ENCODE measurements around the gene RSPH9.
A peak's percentile ranks its signal among the peaks of the same experiment; 100 is the strongest.

RSPH9 gene

DNA sequence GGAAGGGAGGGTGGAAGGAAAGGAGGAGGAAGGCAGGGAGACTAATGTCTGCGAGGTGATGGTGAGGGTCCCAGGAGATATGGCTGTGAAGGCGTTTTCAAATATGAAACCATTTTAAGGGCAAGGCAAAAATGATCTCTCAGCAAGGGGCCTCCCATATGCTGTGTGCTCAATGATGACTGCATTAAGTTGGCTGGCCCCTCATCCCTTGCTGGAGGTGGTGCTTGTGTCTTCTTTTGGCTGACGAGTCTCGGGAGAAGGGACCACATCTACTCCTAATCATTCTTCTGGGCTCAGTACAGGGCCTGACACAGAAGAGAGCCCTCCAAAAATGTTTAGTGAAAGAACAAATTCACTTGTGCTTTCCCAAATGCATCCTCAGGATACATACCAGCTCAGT lies 65.7 kb downstream of the RSPH9 start:
- DNase-seq (ENCODE audit: low spot score) = no peak

DNA sequence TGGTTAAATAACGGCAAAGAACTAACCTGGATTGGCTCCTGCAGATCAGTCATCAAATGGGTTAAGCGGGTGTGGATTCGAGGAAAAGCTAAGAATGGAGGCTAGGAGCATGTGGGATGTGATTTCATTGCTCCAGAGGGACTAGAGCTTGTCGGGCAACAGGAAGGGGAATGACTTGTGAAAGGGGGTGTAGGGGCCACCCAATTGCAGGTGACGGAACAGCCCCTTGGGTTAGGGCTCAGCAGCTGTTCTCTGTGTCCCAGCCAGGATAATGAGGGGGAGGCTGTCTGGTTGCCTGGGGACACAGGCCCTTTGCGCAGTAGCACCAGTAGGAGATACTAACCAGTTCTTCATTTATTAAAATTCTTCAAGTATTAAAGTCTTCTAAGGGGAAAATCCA lies 67.7 kb downstream of the RSPH9 start:
- no peak for DNase-seq (ENCODE audit: low spot score)

DNA sequence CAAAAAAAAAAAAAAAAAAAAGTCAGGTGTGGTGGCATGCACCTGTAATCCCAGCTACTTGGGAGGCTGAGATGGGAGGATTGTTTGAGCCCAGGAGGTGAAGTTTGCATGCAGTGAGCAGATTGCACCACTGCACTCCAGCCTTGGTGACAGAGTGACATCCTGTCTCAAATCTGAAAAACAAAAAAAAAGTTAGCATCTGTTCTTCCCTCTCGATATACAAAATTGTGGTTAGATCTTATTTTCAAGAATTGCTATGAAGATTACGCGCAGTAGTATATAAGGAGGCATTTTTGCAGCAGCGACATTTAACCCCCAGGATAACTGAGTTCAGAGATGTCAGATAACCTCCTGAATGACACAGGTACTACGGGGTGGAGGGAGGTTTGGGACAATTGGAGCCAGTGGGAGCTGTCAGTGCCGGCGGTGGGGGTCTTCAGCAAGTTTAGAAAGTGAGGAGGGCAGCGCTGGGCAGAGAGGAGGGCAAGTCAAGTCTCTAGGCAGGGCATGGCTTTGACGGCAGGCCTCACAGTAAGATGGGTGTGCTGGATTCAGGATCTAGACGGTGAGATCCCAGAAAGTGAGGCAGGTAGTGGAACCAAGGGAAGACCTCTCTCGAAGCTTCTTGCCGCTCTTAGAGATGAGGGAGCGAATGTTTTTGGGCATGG lies 68.9 kb downstream of the RSPH9 start:
- no peak for DNase-seq (ENCODE audit: low spot score)

DNA sequence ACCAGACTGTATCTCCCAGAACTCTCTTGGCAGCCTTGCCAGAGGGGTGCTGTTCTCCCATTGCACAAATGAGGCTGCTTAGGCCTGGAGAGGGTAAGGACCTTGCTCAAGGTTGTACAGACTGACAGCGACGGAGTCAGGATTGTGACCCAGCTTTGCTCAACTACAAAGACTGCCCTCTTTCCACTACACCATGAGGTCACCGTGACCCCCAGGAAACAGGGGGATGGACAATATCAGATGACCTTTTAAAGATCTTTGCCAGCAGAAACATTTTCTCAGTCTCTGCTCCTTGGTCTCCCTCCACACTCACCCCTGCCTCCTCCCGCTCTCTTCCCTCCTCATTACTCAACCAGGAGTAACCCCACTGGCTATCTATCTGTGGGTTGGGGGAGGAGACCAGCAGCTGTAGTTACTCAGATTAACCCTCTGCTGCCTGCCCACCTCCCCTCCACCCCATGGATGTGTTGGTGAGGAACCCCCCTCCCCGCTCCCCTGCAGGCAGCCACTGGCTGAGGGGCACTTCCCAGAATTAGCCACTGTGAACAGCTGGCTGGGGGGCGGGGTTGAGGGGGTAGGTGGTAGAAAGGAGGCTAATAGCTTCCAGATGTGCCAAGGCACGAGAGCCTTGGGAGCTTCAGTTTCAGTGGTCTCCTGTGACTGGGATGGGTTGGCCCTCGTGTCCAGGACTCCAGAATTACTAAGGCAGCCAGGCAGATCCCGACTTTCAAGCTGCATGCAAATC lies 69.6 kb downstream of the RSPH9 start:
- no peak for DNase-seq (ENCODE audit: low spot score)

DNA sequence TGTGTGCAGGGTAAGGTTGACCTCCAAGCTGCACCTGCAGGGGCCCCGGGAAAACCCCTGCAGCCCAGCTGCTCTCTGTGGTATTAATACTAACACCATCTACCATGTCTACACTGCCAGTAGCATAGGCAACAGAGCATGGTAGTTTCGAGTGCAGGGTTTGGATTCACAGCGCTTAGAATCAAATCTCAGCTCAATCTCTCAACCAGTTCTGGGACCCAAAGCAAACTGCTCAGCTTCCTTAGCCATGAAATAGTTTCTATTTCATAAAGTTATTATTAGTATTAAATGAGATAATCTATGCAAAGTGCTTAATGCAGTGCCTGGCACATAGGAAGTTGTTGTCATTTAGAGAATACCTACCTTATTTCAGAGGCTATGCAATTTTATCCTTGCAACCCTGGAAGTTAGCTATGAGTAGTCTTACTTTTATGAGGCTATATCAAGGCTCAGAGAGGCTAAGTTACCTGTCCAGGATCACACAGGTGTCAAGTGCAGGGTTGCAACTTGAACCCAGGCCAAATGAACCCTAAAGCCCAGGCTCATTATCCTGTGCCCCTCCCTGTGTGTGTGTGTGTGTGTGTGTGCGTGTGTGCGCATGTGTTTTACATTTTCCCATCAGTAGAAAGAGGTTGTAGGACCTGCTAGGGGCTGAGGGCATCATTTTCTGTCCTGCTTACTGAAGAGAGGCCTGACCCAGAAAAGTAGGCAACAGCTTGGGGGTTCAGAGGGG lies 70.4 kb downstream of the RSPH9 start:
- no peak for DNase-seq (ENCODE audit: low spot score)

DNA sequence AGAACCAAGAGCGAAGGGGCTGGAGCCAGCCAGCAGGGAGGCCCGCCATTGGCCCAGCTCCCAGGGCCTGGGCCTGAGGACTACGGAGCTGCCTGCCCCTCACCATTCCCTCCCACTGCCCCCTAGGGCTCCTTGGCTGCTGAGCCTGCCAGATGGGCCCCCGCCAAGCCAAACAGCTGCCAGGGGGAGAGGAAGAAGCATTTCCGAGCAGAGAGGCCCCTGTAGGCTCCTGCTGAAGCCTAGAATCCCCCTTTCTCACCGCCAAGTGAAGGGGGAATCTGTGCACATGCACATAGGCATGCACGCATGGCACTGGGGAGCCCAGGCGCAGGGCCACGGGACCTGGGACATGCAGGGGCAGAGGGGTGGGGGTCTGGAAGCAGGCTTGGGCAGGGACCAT lies 71.3 kb downstream of the RSPH9 start:
- peak; percentile 17 for DNase-seq (ENCODE audit: low spot score)

DNA sequence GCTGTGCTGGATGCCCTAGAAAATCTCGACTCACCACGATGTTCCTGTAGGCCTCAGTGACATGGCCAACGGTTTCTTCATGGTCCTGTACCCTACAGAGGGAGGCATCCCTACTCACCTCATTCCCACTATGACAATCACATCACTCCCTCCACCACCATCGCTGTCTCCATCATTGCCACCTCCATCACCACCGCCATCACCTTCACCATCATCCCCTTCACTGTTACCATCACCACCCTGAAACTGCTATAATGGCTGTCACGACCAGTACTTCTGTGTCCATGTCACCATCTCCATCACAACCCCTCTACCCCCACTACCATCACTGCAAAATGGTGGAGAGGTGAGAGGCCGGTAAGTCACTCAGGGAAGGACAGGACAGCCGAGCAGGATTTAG lies 72.6 kb downstream of the RSPH9 start:
- DNase-seq (ENCODE audit: low spot score) = no peak

DNA sequence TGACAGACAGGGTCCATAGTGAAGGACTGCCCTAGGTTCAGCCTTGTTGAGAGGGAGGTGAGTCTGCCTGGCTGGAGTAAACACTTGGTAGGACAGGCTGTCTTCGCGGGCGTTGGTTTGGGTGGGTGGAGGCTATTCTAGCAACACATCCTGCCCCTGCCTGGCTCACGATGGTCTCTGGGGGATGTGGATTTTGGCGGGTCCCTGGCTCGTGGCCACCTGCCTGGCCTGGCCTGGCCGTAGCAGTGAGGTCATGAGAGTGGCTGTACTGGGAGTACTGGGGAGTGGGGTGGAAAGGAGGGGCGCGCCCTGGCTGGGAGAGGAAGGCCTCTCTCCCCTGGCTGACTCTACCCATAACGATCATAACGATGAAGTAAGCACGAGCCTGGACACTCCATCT lies 73.0 kb downstream of the RSPH9 start:
- no peak for DNase-seq (ENCODE audit: low spot score)

DNA sequence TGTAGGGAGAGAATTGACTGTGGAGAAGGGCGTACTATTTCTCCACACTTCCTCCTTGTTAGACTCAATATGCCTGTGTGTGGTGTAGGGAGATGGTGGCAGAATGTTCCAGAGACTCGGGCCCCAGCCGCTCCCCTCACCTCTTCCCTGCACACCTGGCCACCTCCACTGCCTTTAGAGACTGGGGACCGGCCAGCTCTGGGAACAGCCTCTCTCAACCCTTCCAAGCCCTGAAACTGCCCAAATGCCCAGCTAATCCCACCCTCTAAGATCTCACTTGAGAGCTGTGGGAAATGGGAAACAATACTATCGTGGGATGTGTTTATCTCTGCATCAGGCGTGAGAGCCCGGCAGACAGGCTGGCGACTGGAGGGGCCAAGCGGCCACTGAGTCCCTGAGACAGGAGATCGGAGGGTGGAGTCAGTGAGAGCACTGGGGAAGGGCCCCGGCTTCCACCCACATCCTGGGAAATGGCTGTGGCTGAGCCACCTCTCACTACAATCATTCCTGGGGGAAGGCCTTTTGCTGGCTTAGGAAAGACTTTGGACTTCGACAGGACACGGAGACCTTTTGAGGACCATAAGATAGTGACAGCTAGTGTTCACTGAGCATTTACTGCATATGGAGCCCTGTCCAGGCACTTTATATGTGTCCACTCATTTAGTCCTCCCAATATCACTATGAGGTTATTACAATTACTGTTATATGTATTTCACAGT lies 73.7 kb downstream of the RSPH9 start:
- no peak for DNase-seq (ENCODE audit: low spot score)

DNA sequence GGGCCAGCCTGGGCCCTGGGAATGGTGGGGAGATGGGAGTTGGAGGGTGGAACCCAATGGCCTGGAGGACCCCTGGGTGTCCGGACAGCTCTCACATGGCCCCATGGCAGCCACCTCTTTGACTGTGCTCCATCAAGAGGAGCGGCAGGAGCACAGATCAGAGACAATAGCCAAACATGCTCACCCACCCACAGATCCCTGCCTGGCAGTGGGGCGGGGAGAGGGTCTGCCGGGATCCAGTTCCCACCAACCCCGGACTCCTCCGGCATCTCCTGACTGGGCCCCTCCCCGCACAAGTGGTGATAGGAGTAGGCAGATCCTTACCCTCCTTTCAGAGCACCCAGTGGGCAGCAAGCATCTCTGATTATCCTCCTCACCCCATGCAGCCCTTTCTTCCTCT lies 74.7 kb downstream of the RSPH9 start:
- no peak for DNase-seq (ENCODE audit: low spot score)

DNA sequence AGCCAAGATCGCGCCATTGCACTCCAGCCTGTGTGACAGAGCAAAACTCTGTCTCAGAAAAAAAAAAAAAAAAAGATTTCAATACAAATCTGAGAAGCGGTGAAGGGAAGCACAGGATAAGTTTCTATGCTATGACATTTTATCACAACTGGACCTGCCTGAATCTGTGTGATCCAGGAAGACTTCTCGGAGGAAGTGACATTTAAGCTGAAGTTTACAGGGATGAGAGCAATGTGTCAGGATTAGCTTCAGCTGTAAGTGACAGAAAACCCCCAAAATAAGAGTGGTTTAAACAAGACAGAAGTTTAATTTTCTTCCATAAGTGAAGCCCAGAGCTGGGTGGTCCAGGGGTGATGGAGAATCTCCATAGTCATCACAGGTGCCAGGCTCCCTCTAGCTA lies 76.2 kb downstream of the RSPH9 start:
- no peak for DNase-seq (ENCODE audit: low spot score)

Data from globus pallidus (tissue), 1 donor.